Erythroblast (primary cell): ENCODE measurements around the gene SLC19A1.

Experiments
- DNase-seq, 2 experiments: peaks; one replicate each; lab custom pipeline; 2025; lab: John Stamatoyannopoulos, UW
- GATA1 ChIP-seq: IDR thresholded peaks from 2 replicates; pipeline ENCODE4 v1.6.1; 2011; ENCODE audit warnings: low read depth, mild to moderate bottlenecking, control low read depth, low read length, moderate library complexity
- POLR2A ChIP-seq: IDR thresholded peaks from 2 replicates; pipeline ENCODE4 v1.6.1; 2011; ENCODE audit warnings: mild to moderate bottlenecking, low read length

The SLC19A1 gene

DNA sequence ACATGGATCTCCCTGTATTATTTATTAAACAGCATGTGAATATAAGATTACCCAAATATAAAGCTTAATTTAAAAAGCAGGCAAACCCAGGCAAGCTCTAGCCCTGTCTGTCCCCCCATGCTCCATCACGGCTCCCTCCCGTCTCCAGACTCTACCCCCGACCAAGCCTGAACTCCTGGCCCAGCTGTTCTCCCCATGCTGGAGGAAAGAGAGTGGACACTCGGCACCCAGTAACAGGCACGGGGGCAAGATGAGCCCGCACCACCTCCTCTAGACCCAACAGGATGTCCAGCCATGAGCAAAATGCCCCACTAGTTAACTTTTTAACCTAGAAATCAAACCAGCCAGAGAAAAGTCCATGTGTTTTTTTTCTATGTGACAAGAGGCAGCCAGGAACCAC, 19.3 kb downstream of the SLC19A1 start:
- no peak for DNase-seq
- no peak for TF ChIP-seq POLR2A
- TF ChIP-seq GATA1: no peak

DNA sequence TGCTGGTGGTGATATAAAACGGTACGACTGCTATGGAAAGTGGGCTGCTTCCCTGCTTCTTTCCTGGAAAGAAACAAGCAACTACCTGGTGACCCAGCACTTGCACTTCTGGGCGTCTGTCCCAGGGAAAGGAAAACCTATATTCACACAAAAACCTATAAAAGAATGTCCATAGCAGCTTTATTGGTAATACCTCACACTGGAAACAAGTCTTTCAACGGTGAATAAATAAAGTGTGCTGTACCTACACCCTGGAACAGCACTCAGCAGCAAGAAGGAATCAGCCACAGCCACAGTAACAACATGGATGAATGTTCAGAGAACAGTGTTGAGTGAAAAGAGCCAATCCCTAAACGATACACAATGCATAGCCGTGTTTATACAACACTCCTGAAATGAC, 19.9 kb downstream of the SLC19A1 start:
- no peak for DNase-seq
- TF ChIP-seq POLR2A (no peak), GATA1 (no peak)

DNA sequence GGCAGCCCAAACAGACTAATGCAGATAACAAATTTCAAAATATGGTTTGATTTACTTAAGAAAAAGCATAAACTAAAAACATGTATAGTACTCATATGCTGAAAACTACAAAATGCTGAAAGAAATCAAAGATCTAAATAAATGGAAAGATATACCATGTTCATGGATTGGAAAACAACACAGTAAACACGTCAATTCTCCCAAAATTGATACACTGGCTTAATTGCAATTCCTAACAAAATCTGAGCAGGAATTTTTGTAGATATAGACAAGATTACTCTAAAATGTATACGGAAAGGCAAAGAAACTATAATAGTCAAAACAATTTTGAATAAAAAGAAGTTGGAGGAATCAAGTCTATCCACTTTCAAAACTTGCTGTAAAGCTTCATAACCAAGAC, 21.0 kb downstream of the SLC19A1 start:
- DNase-seq: no peak
- no peak for TF ChIP-seq GATA1
- TF ChIP-seq POLR2A: no peak

DNA sequence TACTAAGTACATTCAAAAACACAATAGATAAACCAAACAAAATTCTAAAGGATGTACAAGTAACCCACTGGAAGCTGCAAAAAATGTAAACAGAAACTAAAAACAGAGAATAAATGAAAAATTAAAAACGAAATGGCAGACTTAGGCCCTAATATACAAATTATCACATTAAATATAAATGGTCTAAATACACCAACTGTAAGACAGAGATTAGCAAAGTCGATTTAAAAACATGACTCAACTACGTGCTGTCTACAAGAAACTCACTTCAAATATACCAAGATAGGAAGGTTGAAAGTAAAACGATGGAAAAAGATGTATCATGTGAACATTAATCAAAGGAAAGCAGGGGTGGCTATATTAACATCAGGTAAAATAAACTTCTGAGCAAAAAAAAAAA, 23.1 kb downstream of the SLC19A1 start:
- no peak for DNase-seq
- TF ChIP-seq GATA1 (no peak), POLR2A (no peak)

DNA sequence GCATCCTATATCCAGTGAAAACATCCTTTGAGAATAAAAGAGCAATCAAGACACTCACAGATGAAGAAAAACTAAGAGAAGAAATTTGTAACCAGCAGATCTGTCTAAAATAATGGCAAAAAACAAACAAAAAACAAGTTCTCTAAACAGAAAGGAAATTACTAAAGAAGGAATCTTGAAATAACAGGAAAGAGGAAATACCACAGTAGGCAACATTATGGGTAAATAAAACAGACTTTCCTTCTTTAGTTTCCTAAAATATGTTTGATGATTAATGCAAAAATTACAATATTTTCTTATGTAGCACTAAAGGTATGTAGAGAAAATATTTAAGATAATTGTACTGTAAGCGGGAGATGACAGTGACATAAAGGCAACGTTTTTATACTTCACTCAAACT, 23.5 kb downstream of the SLC19A1 start:
- no peak for TF ChIP-seq POLR2A
- no peak for TF ChIP-seq GATA1
- DNase-seq: no peak

DNA sequence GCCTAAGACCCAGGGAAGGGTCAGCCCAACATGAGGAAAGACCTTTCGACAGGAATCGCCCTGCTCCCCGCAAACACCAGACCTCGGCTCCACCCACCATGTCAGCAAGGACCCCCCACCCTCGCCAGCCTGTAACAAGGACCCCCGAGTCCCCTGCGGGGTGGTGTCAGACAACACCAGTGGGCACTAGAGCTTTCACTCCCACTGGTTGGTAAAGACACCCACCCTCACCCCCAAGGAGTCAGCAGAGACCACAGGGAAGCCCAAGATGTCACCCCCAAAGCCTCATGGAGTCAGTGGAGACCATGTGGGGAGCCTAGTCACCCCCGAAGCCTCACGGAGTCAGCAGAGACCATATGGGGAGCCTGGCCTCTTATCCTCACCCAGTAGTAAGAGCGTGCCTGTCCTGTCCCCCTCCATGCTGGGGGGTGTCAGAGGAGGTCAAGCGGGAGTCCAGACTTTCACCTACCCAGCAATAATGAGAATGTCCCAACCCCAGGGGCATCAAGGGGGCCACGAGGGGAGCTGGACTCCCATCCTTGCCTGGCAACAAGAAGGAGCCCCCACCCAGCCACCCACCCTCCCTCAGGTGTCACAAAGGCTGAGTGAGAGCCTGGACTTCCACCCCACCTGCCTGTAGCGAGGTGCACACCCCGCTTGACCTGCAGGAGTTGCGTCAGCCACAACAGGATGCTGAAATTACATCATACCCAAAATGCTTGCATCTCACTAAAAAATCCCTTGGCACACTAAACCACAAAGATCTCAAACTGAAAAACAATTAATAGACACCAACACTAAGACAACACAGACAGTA, 24.8 kb downstream of the SLC19A1 start:
- no peak for TF ChIP-seq GATA1
- TF ChIP-seq POLR2A: no peak
- no peak for DNase-seq

DNA sequence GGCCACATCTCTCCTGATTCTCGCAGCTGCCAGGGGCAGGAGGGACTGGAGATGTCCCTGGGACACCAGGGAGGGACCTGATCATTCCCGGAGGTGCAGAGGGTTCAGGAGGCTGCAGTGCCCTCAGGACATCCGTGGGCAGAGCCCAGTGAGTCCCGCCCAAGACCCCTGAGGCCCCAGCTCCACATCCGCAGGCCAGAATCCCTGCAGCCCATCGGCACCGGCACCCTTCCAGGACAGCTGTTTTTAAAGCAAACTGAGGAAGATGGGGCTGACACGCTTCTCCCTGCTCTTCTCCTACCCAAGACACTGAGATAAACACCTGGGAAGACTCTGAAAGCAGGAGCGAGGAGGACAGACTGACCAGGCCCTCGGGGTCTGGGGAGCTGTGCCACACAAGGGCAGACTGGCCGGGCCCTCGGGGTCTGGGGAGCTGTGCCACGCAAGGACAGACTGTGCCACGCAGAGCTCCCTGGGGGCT, 25.5 kb downstream of the SLC19A1 start:
- TF ChIP-seq POLR2A (no peak), GATA1 (no peak)
- DNase-seq: no peak

DNA sequence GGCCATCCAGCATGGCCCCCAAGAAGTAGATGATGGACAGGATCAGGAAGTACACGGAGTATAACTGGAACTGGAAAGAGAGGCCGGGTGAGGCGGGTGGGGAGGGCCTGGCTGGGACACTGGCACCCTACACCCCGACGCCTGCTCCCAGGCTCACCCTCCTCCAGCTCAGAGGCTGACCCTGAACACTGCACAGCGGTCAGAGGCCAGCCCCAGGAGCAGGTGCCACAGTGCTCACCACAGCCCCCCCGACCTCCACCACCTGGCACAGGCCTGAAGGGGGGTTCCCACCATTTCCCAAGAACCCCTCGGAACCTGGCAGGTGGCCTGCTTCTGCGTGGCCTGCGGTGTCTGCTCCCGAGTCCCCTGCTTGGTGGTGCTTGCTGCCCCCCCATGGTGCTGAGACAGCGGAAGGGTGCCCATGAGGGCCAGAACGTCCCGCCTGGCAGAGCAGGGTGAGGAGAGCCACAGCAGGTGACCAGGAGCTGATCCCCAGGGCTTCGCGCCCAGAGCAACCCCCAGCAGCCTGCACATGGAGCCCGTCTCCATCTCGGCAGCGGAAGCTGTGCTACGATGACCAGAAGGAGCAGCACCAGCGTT, 26.1 kb downstream of the SLC19A1 start:
- TF ChIP-seq POLR2A (no peak), GATA1 (no peak)
- DNase-seq: no peak

DNA sequence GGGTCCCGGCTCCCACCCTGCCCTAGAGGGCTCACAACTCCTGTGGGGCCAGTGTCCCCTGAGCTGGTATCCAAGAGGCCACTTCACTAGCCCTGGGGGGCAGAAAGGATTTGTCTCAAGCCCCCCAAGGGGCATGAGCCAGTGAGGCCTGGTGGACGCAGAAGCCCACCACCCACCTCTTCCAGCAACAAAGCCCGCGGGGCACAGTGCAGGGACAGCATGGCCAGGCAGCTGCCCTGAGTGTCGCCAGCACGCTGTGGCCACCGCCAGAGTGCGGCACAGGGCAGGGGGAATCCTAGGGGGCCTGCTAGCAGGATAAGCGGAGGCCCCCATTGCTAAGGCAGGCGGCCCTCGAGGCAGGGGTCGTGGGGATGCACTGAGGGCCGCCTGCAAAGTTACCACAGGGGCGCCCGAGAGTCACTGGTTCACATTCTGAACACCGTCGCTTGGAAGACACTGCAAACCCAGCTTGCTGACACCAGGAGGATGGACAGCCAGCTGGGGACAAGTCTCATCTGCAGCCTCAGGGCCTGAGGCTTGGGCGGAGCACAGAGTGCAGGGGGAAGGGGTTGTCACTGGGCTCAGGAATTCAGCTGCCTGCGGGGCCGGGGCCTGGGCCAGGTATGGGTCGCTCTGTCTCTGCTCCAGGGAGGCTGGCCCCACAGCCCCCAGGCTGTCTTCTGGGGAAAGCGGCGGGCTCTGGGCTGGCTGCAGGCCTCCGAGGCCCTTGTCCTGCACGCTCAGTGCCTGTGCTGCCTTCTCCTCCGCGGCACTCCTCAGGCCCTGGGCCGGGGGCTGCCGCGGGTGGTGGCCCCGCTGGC, 26.8 kb downstream of the SLC19A1 start:
- DNase-seq: no peak
- TF ChIP-seq GATA1 (no peak), POLR2A (no peak)

DNA sequence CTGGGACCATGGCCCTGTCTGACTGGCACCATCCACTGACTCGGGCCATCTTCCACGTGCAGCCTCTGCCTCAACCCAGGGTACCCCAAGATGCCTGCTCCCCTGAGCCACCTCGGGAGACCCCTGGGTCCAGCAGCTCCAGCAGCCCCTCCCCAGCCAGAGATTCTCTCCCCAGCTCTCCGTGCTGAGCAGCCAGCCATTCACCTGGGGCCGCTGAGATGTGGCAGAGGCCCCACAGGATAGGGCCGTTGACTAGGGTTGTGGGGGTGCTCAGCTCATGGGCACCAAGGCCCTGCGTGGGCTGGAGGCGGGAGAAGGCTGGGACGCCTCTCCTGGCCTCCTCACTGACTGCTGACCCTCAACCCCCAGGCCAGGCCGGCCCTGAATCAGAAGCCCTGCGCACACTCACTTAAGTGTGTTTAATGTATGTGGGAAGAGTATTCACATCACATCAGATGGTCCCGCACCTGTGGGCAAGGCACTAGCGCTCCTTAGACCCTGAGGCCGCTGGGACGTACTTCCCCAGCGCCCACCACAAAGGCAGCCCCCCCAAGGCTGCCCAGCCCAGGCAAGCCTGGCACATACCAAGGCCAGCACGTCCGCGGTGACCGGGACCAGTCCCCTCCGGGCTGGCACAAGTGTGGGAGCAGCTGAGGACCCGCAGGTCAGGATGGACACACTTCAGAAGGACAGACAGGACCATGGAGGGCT, 27.8 kb downstream of the SLC19A1 start:
- no peak for DNase-seq
- no peak for TF ChIP-seq GATA1
- no peak for TF ChIP-seq POLR2A

DNA sequence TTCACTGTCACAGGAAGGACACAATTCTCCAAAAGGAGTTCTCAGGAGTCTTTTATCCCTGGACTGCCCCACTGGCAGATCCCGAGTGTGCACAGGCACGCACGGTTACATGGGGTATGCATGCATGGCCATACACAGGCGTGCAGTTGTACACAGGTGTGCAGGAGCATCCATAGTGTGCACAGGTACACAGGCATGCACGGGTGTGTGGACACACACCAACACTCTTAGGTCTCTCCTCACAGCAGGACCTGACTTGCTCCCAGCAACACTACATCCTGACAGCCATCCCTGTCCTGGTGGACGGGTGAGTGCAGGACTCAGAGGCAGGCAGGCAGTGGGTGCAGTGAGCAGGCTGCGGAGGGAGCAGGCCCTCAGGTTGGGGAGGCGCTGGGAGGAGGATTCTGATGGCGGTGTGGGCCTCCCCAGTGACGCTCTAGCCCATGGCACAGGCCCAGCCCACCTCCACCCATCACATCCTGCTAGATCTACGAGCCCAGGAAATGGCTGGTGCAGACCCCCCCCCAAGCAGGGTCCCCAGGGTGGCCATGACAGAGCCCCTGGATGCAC, 28.4 kb downstream of the SLC19A1 start:
- TF ChIP-seq GATA1 (no peak), POLR2A (no peak)
- DNase-seq: no peak

DNA sequence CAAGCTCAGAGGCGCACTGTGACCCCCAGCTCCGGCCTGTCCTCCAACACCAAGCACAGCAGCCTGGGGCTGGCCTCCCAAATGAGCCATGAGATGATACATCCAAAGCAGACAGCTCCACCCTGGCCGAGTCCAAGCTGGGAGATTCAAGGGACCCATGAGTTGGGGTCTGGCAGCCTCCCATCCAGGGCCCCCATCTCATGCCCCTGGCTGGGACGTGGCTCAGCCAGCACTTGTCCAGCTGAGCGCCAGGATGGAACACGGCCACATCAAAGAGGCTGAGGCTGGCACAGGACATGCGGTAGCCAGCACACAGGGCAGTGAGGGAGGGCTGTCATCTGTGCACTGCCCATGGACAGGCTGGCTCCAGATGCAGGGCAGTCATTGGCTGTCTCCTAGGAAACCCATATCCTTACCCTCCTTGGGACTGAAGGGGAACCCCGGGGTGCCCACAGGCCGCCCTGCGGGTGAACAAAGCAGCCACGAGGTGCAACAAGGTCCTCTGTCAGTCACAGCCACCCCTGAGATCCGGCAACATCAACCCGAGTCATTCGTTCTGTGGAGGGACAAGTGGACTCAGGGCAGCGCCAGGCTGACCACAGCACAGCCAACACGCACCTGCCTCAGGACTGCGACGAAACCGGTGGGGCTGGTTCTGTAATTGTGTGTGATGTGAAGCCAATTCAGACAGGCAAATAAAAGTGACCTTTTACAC, 29.1 kb downstream of the SLC19A1 start:
- DNase-seq: no peak

More for the DNA sequence above, 29.1 kb downstream of the SLC19A1 start:
- TF ChIP-seq POLR2A: no peak
- no peak for TF ChIP-seq GATA1
